ENCODE results near the gene MED13L.

MED13L gene

DNA sequence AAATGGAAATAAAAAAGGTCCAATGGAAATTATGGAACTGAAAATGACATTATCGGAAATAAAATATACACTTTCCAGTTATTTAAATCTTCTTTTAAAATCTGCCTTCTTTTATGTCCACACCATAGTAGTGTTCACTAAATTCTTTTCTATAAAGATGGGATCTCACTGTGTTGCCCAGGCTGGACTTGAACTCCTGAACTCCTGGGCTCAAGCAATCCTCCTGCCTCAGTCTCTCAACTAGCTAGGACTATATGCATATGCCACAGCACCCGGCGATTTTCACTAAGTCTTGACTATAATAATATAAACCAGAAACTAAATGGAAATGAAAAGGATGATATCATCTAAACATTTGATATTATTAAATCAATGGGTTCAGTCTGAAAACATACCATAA, 188.4 kb downstream of the MED13L start:
- no peak for DNase-seq

- DNase-seq: no peak
Observed at GRCh38 chr12:116087962-116088361, 189.5 kb downstream of the MED13L start.

GRCh38 chr12:116087399-116087798, 190.1 kb downstream of the MED13L start:
- DNase-seq: no peak

DNA sequence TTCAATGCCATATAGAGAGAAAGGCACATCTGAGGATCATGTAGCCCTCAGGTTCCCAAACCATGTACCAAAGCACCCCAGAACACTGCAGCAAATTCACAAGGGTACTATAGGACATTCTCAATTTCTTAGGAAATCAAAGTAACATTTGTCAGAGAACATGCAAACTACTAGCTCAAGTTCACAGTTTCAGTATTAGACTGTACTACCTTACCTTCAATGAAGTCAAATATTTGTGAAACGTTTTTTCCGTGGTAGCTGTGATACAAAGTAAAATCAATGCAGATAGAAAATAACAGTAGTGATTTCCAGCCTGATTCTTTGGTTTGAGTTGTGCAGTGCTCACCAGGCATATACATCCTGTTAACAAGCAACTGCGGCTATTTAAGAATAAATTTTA, 197.1 kb downstream of the MED13L start:
- DNase-seq: no peak

DNA sequence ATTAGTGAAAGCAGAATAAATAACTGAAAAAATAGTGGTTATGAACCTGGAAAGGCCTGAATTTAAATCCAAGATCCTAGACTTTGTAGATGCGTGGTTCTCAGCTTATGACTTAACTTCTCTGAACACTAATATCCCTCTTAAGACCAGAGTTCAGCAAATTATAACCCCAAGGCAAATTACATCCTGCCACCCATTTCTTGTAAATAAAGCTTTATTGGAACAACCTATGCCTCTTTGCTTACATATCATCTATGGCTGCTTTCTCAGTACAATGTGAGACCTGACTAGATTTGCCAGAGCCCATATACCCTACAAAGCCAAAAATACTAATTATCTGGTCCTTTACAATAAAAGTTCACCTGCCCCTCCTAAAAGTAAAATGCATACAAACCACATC, 199.1 kb downstream of the MED13L start:
- no peak for DNase-seq

DNA sequence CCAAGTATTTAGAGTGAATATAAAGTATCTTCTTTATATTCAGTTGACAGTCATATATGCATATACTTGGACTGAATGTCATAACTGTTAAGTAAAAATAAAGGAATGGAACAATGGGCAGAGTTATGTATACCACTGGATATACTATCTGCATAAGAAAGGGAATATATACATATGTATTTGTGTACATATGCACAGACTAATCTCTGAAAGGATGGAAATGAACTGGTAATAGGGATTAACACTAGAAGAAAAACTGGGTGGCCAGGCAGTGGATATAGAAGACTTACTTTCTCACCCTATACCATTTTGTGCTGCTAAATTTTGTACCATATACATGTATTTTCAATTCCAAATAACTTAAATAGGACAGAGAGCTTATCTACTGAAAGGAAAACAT, 200.1 kb downstream of the MED13L start:
- no peak for DNase-seq

DNA sequence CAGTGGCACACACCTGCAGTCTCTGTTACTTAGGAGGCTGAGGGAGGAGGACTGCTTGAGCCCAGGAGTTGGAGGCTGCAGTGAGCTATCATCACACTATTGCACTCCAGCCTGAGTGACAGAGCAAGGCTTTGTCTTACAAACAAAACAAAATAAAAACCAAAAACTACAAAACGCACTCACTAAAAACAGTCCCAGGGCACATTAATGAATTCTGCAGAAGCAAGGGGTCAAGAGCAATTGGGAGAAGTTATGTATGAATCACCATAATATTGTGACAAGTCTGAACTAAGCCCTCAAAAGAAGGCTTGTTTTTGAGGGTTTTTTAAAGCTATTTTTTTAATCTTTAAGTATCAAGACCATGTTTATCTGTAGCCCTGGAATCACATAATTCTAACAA, 201.1 kb downstream of the MED13L start:
- DNase-seq: no peak

GRCh38 chr12:116074686-116075085, 202.8 kb downstream of the MED13L start:
- no peak for DNase-seq

- no peak for DNase-seq
Observed at GRCh38 chr12:116071555-116072230, 205.8 kb downstream of the MED13L start.

DNA sequence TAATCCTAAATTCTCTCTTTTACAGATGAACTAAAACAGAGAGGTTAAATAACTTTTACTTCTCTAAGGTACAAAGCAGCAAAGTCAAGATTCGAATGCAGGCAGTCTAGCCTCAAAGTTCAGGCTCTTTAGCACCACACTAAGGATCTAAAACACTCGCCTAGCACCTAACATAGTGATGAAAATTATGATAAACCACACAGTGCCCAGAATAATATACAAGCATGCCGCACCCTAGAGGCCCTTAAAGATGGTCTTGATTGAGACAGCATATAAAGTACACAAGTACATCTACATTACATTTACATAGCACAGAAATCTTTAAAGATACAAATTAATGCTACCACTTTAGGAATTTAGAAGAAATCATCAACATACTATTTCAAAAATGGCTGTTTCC, 207.0 kb downstream of the MED13L start:
- DNase-seq: no peak

- no peak for DNase-seq
Observed at GRCh38 chr12:116069943-116070342, 207.6 kb downstream of the MED13L start.

- no peak for DNase-seq
Observed at GRCh38 chr12:116068853-116069252, 208.6 kb downstream of the MED13L start.

DNA sequence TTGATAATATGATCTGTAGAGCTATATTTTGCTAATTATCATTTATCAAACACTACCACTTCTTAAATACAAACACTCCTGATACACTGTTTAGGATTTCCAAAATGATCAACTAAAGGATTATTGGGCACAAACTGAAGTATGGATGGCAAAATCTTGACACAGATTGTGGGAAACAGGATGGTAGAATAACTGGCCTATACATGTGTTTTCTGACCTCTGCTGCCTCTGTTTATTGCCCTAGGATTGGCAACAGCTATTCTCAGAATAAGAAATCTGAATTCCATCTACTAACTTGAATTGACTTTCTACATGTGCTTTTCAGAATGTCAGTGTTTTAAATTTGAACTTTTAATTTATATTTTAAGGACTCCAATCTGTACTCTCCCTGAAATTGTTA, 209.1 kb downstream of the MED13L start:
- DNase-seq: no peak

GRCh38 chr12:116067892-116068291, 209.6 kb downstream of the MED13L start:
- no peak for DNase-seq

DNA sequence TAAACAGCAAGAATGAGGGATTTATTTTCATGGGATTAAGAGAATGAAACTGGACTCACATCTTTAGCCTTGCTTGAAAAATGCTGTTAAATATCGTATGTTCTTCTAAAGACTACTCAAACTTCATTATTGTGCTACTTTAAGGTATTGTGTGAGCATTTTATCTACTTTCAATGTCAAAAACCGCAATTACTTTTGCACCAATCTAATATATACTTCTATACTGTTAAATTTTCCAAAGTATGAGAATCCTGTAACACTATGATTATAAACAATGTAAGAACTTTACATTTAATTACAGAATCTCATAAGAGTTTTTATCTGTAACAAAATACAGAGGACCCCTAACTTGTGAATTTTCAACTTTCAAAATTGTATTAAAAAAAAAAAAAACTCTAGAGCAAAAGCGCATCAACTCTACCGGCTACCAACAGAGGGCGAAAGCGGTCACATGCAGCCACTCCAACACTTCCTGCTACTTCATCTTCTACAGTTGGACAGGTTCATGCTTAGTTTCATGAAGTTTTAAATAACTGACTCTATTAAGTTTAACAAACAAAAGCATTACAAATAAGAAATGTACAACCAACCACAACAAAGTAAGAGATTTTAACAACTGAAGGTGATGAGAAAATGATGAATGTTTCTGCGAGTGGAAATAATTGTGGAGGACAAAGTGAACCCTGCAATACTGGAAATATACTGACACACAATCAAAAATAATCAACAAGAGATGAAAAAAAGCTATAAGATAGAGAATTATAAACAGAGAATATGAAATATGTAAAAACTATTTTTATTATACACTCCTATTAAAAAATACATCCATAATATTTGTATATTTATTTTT, 210.9 kb downstream of the MED13L start:
- no peak for DNase-seq

GRCh38 chr12:116065606-116066005, 211.9 kb downstream of the MED13L start:
- DNase-seq: no peak

DNA sequence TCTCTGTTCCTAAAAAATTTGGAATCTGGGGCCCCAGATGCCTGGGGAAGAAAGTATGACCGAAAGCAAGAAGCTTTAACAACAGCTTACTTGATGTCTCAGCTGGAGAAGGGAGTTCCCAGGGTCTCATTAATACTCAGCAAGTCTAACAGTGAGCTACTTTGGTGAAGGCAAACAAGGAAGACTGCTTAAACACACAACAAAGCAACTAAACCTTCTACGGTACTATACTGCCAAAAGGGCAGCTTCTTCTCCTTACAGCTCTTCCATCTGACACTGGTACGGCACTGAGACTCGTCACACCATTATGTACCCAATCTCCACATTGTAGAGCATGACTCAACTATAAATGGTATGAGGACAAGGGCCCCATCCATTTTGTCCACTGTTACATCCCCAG, 213.0 kb downstream of the MED13L start:
- DNase-seq: no peak

DNA sequence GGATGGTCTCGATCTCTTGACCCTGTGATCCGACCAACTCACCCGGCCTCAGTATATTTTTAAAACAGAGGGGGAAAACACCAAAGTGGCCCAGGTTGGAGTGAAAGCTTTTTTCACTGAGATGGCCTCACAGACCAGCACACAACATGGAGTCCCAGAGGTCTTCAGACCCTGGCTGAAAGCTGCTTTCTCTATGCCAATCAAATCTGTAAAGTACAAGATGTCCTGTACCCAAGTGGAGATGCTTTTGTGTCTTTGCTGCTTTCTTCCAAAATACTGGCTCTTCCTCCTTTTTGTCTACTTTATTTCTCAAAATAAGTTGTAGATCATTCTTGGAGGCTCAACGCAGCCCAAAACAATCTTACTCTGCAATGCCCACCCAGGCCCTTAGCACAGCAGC, 214.8 kb downstream of the MED13L start:
- no peak for DNase-seq

DNA sequence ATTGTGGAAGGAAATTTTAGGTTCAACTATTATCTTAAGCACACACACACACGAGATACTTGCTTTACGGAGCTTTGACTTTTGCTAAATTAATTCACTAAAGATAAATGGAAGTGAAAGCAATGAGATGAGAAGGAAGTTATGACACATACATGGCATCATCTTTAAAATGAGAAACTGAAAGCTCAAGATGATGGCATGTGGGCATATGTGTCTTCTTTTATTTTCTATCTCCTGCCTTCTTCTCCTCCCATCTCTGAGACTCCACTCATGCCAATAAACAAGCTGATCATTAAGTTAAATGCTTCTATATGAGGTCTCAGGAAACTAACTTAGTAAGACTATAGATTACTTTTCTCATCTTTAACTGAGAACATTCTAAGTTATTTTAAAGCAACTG, 216.7 kb downstream of the MED13L start:
- DNase-seq: no peak

DNA sequence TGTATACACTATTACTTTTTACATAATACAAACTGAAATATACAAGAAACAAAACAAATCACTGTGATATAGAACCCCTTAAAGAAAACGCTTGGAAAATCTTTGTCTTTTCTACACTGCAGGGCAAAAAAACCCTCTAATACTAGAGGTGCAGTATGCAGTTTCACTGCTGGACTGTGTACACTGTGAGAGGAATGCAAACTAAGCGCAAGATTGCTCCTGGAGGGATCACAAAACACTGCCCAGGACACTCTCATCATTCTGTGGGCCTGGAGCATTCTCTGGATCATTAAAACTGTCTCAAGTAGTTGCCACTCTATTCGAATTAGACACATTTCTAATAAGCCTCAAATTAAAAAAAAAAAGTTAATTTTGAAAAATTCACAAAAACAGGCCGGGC, 217.6 kb downstream of the MED13L start:
- no peak for DNase-seq

DNA sequence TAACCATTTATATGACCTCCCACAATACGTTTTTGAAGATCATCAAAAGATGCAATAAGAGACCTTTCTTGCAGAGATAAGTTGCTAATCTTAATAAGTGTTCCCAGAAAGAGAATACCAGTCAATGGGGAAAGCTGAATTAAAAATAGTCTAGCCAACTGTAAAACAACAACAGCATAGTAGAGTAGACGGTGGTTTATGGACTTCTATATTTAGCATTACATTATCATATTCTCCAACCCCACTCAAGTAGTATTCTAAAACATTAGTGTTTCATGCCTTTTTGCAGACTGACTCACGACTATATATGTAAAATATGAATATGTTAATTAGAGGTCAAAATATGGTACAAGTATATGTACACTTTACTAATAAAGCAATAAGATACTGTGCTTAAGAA, 218.9 kb downstream of the MED13L start:
- no peak for DNase-seq

GRCh38 chr12:116057356-116057755, 220.1 kb downstream of the MED13L start:
- DNase-seq: no peak

DNA sequence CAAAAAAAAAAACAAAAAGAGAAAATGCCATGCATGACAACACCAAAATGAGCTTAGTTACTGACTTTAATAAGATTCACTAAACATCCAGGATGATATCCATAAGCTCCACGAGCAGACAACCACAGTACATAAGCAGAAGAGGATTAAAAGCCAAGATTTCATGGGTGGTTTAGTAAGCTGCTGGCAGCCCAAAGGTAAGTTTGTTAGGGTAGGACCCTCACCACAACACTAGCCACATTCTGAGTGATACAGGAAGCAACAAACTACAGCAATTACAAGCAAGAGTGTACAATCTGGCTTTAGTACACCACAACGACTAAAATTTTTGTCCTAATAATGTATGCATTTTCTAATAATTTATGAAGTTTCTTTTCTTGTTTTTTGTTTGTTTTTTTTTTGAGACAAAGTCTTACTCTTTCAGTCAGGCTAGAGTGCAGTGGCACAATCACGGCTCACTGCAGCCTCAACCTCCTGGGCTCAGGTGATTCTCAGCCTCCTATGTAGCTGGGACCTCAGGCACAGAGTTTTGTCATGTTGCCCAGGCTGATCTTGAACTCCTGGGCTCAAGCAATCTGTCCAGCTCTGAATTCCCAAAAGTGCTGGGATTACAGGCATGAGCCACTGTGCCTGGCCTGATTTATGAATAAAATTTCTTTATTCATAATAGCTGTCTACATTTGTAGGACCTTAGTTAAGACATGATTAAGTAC, 221.4 kb downstream of the MED13L start:
- no peak for DNase-seq

Data from right kidney (tissue), 1 donor.